HG03439 (cell line): ENCODE measurements around the gene VPS13C.

Source experiments
- ATAC-seq: cut with Tn5 transposase; IDR thresholded peaks from one replicate; pipeline ENCODE4 v1.9.1; 2021; ENCODE audit warnings: mild to moderate bottlenecking, moderate library complexity; ENCODE audit not compliant: unreplicated experiment

The VPS13C gene

GRCh38 chr15:62060113-62060895 lies at the start of gene VPS13C:
VPS13C (minus strand) TSS chr15:62060447; CDS start chr15:62060374, 73 bp downstream.
- ATAC-seq = peak; percentile 86

- no peak for ATAC-seq
Observed at GRCh38 chr15:62109437-62109836, 49.2 kb upstream of the VPS13C start.

DNA sequence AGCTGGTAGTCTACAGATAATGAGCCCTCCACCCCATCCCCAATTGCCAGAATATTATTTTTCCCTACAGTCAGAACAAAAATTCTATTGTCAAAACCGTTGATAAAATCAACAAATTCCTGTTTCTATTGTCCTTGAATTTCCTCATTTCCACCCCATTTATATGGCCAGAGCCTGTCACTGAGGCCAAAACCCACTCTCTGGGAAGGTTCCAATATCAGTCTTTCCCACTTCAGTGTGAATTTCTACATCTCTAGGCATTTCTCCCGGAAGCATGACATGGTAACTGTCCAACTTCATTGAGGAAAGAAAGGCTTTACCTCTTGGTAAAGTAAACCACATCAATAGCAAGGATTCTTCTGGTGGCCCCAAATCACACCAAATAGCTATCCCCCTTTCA lies 48.2 kb upstream of the VPS13C start:
- ATAC-seq = no peak

GRCh38 chr15:62107571-62108121 lies 47.4 kb upstream of the VPS13C start:
- ATAC-seq = no peak

DNA sequence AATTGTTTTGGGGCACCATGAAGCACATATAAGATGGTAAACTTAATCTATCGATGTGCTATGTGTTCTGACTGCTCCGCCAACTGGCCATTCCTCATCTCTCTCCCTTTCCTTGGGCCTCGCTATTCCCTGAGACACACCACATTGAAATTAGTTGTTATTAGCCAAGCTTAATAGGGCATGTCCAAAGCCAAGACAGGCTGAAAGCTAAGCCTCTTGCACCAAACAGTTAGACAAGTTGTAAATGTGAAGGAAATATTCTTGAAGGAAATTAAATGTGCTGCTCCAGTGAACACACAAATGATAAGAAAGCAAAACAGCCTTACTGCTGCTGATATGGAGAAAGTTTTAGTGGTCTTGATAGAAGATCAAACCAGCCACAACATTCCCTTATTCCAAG lies 45.8 kb upstream of the VPS13C start:
- no peak for ATAC-seq

DNA sequence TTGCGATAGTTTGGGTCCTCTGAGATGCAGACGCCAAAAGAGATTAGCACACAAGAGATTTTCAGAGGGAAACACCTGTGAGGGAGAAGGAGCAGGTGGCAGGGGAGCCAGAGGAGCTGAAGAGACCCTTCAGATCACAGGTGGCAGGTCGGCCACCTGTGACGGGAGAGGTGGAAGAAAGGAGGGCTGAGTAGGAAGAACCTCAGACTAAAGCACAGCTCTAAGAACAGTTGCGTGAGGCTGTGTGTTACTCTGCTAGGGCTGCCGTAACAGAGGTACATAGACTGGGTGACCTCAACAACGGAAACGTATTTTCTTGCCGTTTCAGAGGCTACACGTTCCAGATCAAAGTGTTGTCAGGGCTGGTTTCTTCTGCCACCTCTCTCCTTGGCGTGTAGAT lies 45.0 kb upstream of the VPS13C start:
- no peak for ATAC-seq

DNA sequence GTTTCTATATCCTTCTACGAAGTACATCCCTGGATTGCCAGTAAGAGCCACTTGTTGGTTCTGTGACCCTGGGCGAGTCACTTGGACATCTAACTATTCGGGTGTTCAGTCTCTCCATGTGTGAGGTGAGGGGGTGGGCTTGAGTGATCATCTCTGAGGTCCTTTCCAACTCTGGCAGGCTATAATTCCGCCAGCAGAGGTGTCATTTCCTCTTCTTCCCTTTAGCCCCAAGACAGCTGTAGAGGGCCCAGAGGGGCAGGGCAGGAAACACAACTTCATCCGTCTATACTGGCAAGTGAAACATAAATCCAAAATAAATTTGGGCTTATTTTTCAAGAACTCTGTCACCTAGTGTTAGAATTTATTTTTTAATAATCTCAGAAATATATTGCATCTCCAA lies 44.6 kb upstream of the VPS13C start:
- ATAC-seq = no peak

- ATAC-seq = no peak
Observed at GRCh38 chr15:62104401-62104800, 44.2 kb upstream of the VPS13C start.

- ATAC-seq = no peak
Observed at GRCh38 chr15:62103431-62103830, 43.2 kb upstream of the VPS13C start.

- ATAC-seq = no peak
Observed at GRCh38 chr15:62099094-62099601, 38.9 kb upstream of the VPS13C start.

DNA sequence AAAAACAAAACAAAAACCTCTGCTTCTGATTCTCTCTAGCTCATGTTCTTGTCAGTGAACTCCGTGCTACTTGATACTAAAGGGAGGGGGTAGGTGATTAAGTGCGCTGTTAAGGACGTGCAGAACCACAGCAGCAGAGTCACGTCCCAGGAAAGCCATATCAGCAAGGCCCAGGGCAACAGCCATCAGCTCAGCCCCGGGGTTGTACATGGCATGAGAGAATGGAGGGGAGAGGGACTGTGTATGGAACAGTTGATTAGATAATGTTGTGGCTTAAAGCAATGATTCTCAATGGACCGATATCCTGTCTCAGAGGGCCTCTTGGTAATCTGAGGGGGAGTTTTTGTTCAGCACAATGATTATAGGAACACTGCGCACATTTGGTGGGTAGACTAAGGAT lies 34.1 kb upstream of the VPS13C start:
- no peak for ATAC-seq

DNA sequence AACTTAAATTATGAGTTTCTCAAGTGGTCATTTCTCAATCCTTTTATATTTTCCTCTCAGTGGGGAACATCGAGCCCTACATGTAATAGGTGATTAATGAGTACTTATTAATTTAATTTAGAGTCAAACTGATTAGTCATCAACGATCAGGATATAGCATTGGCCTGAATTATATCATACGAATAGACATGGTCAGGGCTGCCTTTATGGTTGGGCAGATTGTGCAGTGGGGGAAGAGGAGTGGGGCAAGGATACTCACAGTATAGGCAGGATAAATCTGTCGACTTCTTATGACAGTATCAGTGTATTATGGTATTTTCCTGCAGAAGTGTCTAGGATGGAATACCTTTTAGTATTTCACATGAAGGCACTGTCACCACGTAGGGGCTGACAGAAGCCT lies 33.6 kb upstream of the VPS13C start:
- no peak for ATAC-seq

GRCh38 chr15:62090988-62091387 lies 30.7 kb upstream of the VPS13C start:
- no peak for ATAC-seq

- ATAC-seq = no peak
Observed at GRCh38 chr15:62089616-62090015, 29.4 kb upstream of the VPS13C start.

- ATAC-seq = no peak
Observed at GRCh38 chr15:62088353-62088693, 28.1 kb upstream of the VPS13C start.

DNA sequence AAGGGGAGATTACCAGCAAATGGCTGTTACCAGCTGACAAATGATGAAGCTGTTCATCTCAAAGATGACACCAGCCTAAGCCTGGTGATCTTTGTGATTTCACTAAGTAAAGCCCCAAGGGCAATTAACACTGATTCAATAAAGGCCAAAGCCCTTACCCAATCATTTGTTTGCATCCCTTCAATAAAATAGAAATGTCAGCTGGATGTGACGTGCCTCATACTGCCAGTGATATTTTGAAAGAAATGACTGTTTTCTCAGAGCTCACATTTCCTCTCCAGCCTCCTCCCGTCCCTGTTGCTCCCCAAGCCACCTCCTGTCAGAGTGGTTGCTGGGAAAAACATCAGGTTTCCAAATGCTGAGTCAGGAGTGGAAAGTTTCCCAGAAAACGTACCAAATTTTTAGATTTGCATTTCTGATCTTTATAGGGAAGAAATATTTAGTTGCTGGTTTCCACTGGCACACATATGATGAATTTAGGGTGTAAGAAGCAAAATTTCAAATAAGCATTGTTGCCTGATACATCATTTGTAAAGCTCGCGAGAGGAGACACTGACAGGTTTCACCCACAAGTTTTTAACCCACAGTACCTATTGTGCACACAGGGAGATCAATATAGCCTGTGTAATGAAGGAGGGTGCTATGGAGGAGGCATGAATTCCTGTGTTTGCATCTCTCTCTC lies 27.6 kb upstream of the VPS13C start:
- ATAC-seq = no peak

GRCh38 chr15:62085740-62086139 lies 25.5 kb upstream of the VPS13C start:
- ATAC-seq = no peak

DNA sequence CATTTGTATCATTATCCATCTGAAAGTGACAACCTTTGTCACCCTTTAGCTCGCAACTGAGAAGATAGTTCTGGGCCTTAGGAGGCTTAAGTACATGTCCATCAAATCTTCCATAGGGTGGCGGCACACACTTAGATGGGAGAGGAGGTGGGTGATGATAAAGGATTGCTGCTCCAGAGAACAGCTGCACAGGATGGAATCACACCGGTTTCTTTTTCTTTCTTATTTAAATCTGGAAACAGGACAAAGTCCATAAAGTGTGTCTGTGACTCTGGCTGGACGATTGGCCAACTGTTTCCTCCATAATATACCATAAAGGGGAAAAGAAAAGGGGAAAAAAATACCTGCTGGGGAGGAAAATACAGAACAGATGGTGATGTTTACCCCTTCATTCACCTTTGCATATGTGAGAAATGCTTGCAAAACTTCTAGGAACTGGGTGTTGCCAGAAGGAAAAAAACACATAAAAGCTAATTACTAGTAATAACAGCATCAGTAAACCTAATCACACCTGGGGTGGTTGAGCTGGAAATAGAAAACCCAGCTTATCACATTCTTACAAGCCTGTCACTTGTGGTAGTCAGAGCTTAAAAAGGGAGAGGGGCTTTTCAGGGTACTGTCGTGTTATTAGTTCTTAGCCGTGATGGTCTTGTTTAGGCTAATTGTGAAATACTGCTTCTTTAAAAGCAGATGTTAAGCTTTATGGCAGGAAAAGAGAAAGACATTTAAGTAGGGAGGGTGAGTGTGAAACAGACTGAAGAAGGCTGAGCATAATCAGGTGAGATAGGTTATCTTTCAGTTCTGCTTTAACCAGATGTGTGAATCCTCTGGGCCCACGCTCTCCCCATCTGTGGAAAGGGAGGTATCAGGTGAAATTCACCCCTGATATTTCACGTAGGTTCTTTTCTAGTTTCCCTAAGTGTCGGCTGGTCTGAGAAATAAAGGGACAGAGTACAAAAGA lies 23.2 kb upstream of the VPS13C start:
- ATAC-seq = no peak

GRCh38 chr15:62079594-62079993 lies 19.3 kb upstream of the VPS13C start:
- ATAC-seq = no peak

DNA sequence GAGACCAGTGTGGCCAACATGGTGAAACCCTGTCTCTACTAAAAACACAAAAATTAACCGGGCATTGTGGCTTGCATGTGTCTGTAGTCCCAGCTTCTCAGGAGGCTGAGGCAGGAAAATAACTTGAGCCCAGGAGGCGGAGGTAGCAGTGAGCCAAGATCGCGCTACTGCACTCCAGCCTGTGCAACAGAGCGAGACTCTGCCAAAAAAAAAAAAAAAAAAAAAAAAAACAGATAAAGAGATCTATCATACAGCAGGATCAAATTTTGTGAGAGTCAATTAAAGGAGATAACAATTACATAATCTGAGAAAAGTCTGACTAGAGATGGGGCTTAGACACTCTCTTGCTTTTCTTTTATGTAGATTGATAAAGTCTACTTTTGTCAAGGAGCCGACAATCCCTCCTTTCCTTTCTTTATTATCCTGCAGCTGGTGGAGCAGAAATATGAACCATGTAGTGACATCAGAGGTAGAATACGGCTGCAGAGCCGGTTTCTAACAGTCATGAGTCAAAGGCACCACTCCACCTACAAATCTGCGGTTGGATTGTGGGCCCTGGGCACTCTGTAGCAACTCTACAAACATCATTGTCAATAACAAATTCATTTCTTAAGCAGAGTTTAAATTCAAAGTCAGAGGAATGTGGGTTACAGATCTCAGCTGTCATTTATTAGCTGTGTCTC lies 15.5 kb upstream of the VPS13C start:
- no peak for ATAC-seq
